ENCODE data around the gene HOXA9. TPM values are rescaled to one million over a fixed set of nuclear protein-coding genes. Genes with fewer than 3 reads are reported as not detected.

The HOXA9 gene
- total RNA-seq, 1 donor from 2014 or later = 3.2 TPM

GRCh38 chr7:27115221-27116026 lies 49.9 kb downstream of the HOXA9 start:
- DNase-seq (ENCODE audit: low read depth in 2 of 2) = no peak

DNA sequence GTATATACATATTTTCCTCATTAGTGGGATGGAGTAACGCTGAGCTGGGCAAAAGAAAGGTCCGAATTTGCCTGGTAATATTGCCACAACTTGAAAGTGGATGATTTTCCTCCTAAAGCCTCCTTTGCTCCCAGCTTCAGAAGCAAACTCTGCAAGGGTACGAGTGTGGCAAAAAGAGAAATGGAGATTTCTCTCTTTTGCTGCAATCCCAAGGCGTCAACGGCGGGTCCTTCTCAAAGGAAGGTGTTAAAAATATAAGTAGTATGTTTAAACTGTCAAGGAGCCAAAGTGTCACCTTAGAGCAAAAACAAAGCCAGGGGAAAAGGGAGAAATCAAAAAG lies 50.5 kb downstream of the HOXA9 start:
- DNase-seq (ENCODE audit: low read depth in 2 of 2) = no peak

DNA sequence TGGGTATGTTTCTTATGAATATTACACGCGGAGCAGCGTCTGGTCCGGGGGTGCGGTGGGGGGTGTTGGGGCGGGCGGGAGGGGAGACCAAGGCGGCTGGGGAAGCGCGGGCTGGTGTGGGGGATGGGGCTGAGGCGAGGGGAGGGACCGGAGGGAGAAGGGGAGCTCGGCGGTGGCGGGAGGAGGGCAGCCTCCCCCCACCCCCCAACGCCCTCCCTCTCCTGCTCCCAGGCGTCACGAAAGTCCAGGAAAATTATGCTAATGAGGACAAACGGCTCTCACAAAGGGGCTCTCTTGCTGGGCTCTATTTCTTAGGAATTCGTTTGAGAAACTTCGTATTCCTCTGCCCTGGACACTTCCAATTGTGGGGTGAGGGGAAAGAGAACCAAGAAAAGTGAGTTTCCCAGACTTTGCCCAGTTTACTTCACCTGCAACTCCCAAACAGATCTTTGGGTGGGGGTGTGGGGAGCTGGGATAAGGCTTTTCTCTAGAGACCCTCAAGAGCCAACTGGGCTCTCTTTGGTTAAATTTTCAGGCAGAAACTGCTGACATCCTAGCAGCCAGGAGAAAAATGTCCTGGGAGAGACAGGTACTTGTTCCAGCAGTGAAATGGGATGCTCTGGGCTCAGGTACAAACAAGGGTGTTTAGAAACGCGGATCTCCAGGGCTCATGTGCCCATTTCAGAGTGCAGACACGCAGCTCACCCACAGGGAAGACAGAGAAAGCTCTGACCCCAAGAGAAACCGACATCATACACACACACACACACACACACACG lies 51.2 kb downstream of the HOXA9 start:
- DNase-seq (ENCODE audit: low read depth in 2 of 2) = peak in 1 of 2 donors; percentile 54

- DNase-seq (ENCODE audit: low read depth in 2 of 2) = peak in 1 of 2 donors; percentile 94
These were observed 52.1 kb downstream of the HOXA9 start for GRCh38 chr7:27112955-27113949.

Other genes starting within 250 kb of the HOXA9 start
- 0.51 and 1.0 TPM in 2 replicates for gene HOXA1, start 69.5 kb downstream of the HOXA9 start, total RNA-seq
- gene HOXA2, start 62.9 kb downstream of the HOXA9 start, total RNA-seq = 0.25 and 0.39 TPM in 2 replicates
- gene HOXA4, start 34.8 kb downstream of the HOXA9 start, total RNA-seq = 0.51 TPM in 2 replicates
- 4.1 and 5.3 TPM in 2 replicates for gene HOXA5, start 21.9 kb downstream of the HOXA9 start, total RNA-seq
- 1.9 and 3.2 TPM in 2 replicates for gene HOXA6, start 17.8 kb downstream of the HOXA9 start, total RNA-seq
- gene HOXA3, start 13.0 kb downstream of the HOXA9 start, total RNA-seq = 3.0 and 3.7 TPM in 2 replicates
- 1.0 and 2.0 TPM in 2 replicates for gene HOXA7, start 8.9 kb downstream of the HOXA9 start, total RNA-seq
- gene HOXA10, start 8.8 kb upstream of the HOXA9 start, total RNA-seq = 0.90 and 2.3 TPM in 2 replicates
- 0.13 TPM in 2 replicates for gene HOXA11, start 19.7 kb upstream of the HOXA9 start, total RNA-seq
- gene HOXA13, start 34.6 kb upstream of the HOXA9 start, total RNA-seq = not detected in 2 replicates
- gene EVX1, start 77.3 kb upstream of the HOXA9 start, total RNA-seq = not detected in 2 replicates

Data from dermis microvascular lymphatic vessel endothelial cell (primary cell).